TTC549 (cell line): ENCODE results near the gene ABCD4.
"Not testable (repeated sequence)": the region's sequence is repeated elsewhere in the genome, so short reads cannot be mapped to it uniquely, and the experiment has no call there.

Experiments
- FAIRE-seq: peaks from 2 replicates; lab custom pipeline; 2012; peaks lifted over from hg19 to GRCh38; lab: Jason Lieb, UNC

ABCD4 gene

DNA sequence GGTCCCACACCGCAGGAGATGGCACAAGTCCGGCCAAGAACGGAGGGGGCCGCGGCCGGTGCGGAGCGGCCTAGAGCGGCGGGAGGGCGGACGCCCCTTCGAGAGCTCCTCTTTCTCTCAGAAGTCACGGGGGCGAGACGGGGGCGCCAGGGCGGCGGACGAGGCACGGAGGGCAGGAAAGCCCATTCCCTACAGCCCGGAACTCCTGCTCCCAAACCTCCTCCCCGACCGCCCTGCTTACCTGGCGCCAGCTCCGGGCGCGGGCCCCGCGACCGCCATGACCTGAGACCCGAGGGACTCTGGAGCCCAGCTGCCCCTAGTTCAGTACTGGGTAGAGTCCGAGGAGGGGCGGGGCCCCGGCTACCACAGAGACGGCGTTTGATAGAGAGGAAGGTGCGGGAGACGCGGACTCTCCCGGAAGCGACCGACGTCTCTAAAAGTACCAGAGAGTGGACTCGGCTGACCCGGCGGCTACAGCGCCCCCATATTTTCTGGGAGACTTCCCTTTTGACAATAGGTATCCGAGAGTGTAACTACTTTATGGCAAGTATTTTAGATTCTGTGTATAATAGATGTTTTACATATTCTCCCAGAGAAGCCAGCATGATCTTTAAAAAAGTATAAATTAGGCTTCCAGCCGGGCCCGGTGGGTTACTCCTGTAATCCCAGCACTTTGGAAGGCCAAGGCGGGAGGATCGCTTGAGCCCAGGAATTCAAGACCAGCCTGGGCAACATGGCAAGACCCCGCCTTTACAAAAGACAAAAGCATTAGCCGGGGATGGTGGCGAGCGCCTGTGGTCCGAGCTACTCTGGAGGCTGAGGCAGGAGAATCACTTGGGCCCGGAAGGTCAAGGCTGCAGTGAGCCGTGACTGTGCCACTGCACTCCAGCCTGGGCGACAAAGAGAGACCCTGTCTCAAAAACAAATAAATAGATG, at the start of gene ABCD4:
TSS of gene ABCD4 (minus strand) at position 301 of the 936 bp plus-strand sequence. CDS start at position 279, 22 bp downstream.
- peak; percentile 82 for FAIRE-seq

DNA sequence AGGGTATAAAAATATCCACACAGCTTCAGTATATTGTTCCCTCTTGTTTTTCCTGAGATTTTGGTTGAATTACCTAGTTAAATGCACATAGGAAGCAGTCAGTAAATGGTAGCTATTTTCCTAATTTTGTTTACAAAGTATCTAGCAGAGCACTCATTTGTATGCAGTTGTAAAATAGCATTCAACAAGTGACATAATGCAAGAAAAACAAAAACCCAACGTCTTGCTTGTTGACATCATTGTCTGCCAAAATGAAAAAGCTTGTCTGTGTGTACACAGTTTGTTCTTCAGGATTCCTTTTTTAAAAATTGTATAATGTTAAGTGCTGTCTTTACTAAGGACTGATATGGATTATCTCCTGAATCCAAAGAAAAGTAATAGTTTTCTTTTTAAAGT, 48.2 kb upstream of the ABCD4 start:
- no peak for FAIRE-seq

DNA sequence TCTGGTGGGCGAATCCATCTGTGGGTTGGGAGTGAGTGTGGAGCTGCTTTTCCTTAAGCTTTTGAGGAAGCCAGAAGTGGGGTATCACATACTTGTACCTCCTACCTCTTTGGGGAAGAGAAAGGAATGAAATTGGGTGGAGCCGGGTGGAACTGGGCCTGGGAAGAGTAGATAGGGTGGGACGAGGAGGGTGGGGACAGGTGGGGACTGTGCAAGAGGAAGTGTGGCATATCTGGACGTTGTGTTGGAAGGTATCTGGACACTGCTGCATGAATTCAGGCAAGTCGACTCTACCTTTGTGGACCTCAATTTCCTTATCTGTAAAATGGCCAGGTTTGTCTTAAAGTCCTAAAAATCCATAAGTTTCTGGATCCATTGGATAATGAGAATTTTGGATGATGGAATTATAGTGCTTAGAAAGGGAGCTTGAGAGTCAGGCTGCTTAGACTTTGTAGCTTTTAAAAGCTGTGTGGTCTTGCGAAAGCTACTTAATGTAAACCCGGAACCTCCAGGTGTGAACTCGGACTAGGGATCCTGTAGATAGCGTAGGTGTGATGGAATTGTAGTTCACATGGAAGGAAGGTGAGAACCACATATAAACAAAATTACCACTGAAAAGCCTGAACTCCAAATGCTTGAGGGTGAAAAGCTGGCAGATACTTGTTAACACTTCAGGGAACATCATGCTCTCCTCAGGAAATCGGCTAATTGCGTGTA, 47.6 kb upstream of the ABCD4 start:
- FAIRE-seq, result no peak

DNA sequence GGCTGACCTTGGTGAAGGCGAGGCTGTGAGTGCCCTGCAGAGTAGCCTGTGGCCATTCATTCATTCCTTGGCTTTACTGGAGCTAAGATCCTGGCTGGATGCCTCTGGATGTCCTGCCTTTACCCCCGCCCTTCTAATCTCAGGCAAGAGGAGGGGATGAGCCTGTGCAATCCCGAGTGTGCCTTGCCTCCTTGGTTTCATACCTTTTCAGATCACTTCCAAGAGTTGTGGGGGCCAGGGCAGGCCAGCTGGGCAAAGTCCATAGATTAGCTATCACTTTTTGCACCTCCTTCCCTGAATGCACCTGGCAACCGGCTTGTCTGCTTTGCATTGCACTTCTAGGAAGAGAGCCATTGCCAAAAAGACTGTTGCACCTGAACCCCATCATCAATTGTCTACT, 47.0 kb upstream of the ABCD4 start:
- FAIRE-seq, result no peak

DNA sequence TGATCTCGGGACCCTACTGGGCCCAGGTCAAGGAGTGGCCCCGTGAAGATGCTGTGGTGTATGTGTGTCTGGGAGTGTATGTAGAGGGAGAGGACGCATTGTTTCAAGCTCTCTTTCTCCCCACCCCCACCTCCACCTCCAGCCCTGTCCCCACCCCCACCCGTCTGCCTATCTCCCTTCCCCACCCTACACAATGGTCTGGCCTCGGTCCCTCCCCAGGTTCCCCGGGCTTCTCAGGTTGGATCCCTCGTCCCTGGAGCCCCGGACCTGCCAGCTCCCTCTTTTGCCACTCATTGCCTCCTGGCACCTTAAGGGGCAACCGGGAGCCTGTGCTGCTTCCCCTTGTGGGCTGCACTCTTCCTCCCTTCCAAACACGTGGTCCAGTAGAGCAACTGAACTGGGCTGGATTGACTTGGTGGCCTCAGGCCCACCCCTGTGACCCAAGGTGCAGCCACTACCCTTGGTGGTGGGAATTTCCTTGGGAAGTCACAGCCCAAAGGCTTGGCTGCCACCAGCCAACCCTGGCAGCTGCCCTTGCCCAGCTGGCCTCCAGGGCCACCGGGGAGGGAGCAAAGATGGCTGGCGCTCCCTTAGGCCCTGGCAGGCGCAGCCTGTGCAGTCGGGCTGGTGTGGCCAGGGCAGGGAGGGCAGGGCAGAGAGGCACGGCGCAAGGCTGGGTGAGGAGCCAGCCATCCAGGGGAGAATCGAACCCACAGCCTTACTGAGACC, 46.2 kb upstream of the ABCD4 start:
- no peak for FAIRE-seq

DNA sequence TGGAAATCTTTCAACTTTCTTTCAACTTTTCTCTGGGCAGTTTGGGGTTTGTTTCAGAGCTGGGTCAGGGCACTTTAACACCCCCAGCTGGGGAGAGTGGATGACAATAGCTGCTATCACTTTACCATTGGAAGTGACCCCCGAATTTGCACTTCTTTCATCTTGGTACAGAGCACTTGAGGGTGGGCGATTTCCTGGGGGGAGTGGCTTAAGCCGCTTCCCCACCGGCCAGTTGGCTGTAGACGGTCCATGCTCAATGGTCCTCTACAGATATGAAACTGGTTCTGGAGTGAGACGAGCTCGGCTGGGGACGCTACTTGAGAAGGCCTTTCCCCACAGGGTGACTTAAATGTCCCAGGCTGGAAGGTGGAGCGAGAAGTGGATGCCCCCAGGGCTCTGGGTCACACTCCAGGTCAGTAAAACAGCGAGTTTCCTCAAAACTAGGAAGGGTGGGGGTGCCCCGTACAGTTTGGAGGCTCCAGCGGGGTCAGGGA, 45.6 kb upstream of the ABCD4 start, which contains the start of gene VRTN:
TSS of gene VRTN (plus strand) at position 231 of the 494 bp plus-strand sequence. CDS start 8,313 bp downstream, outside the sequence.
- no peak for FAIRE-seq

DNA sequence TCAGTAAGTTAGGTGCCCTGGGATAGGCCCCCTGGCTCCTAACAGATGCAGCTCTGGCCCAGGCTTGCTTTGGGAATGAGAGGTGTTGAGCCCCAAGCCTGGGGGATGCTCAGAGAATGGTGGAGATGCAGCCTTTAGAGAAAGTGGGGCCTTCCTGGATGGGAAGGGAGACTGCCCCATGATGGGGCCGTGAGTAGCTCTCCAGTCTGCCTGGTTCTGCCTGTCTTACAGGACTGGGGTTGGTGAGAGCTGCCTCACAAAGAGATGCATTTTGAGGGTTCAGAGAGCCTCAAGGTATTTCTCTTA, 45.0 kb upstream of the ABCD4 start:
- no peak for FAIRE-seq

DNA sequence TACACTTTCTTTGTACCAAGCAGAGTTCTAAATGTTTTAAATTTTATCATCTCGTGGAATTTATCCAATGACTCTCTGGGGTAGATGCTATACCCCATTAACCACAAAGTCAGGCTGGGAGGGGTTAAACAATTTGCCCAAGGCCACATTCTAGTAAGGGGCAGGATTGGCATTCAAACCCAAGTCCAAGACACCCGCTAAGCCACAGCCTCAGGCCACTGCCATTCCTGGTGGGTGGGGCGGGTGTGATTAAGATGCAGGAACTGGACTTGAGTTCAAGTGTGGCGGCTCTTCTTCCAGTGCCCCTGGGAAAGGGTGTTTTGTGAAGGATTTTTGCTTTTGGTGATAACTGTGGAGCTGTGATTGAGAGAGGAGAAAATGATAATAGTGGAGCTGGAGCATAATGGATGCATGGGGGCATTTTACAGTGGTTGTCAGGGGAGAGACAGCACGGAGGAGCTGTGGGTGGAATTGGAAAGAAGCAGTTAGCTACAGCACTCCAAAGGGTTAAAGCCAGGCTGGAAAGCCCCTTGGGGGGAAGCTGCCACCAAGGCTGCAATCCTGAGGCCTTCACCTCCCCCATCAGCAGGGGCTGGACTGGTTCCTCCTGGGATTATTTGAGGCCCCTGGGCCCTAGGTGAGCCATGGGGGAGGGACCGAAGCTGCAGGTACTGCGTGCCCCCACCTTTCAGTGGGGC, 44.5 kb upstream of the ABCD4 start:
- FAIRE-seq, result no peak

DNA sequence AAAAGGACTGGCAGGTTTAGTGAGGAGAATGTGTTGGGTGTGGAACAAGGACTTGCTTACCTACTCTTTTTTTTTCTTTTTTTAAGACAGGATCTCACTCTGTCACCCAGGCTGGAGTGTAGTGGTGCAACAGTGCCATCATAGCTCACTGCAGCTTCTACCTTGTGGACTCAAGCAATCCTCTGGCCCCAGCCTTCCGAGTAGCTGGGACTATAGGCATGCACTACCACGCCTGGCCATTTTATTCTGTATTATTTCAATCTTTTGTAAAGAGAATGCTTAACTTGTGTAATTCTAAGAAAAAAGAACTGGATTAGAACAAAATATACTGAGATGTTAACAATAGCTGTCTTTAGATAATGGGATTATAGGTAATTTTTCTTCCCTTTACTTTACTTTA, 43.6 kb upstream of the ABCD4 start:
- no peak for FAIRE-seq

DNA sequence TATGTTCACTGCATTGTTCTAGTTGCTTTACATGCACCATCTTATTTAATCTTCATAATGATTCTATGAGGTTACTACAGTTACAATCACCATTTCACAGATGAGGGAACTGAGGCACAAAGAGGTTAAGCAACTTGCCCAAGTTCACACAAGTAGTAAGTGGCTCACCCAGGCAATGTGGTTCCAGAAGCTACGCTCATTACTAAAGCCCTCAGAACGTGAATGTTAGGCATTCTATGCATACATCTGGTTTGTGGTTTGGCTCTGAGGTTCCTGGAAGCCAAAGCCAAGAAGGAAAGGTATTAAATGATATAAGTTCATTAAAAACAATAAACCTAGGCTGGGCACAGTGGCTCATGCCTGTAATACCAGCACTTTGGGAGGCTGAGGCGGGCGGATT, 31.2 kb upstream of the ABCD4 start:
- FAIRE-seq, result no peak

DNA sequence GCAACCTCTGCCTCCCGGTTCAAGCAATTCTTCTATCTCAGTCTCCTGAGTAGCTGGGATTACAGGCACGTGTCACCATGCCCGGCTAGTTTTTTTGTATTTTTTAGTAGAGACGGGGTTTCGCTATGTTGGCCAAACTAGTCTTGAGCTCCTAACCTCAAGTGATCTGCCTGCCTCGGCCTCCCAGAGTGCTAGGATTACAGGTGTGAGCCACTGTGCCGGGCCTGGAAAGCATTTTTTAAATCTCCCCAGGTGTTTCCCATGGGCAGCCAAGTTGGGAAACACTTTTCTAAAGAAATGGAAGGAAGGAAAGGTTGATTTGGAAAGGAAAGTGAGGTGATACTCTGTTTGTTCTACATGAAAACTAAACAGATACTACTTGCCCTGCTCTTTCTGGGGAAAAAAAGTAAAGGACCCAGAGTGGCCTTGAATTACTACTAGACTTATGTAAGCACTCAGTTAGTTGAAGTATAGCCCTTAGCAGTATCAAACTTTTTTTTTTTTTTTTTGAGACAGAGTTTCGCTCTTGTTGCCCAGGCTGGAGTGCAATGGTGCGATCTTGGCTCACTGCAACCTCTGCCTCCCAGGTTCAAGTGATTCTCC, 27.3 kb upstream of the ABCD4 start:
- FAIRE-seq, result not testable (repeated sequence)

DNA sequence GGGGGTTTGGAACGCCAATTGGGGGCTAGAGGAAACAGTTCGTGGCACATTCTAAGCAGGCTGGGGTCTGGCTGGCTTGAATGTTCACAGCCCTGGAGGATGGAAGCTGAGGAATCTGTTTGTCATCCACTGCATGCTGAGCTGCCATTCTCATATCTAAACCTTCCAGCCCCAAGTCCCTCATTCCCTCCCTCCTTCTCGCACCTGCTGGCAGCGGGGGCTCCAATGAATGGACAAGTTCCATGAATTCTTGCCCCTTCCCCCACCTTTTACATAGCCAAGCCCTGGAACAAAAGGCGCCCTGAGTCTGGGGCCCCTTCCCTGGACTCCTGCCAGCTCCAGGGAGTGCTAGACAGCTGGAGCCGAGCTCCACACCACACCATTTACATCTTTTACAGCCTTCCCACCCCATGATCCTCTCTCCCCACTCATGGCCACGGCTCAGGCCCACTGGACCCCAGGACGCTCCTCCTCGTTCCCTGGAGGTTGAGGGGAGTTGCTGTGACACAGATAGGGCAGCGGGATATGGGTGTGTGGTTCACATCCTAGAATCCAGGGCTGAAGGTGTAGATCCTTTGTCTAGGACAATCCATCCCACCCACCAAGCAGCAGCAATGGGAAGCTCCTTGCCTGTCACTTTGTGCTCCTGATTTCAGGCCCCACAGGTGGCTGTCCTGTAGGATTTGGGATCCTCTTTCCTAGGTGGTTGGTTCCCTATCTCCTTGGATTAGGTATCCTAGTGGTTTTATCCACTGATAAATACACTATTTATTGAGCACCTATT, 23.8 kb upstream of the ABCD4 start:
- FAIRE-seq, result no peak

DNA sequence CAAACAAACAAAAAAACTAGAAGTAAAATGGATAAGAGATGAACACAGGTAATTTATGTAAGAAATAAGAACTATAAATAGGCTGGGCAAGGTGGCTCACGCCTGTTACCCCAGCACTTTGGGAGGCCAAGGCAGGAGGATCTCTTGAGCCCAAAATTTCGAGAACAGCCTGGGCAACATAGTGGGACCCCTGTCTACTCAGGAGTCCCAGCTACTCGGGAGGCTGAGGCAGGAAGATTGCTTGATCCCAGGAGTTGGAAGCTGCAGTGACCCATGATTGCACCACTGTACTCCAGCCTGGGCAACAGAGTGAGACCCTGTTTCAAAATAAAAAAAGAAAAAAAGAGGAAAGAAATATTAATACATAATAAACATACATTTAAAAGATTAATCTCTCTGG, 22.7 kb upstream of the ABCD4 start:
- FAIRE-seq, result no peak

DNA sequence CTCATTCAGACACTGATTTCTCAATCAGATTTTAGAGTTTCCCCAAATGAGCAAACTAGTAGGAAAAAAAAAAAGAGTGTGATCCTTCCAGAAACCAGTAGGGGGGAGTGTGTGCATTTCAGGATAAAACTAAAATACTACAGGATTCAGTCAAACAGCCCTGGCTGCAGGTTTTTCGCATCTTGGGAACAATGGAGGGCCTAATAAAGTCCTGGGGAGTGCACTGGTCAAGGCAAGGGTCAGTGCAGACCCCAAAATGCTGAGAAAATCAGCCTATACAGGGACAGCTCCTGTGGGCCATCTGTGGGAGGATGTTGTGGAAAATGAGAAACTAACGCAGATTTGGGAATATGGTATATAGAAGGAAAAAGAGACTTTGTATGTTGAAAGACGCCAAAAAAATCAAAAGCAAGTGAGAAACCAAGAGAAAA, 22.2 kb upstream of the ABCD4 start:
- peak; percentile 90 for FAIRE-seq

DNA sequence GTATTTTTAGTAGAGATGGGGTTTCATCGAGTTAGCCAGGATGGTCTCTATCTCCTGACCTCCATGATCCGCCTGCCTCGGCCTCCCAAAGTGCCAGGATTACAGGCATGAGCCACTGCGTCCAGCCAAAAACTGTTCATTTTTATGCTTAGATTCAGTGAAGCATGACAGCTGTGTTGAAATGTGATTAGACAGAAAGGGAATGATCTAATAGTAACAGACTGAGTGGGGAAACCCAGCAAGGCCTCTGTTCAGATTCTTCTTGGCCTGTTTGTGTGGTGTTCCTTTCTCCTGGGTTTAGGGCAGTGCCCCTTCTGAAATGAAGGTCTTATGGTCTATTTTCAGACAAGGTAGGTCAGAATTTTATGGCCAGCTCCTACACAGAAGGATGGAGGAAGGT, 11.8 kb upstream of the ABCD4 start:
- FAIRE-seq, result no peak

DNA sequence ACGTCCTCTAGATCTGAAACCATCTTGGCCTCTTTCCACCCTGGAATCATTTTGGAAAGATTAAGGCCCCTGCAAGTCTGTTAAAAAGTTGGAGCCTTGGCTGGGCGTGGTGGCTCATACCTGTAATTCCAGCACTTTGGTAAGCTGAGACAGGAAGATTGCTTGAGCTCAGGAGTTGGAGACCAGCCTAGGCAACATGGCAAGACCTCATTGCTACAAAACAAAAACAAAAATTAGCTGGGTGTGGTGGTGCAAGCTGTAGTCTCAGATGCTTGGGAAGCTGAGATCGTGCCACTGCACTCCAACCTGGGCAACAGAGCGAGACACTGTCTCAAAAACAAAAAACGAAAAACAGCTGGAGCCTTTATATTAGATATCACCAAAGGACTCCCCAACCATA, 10.9 kb upstream of the ABCD4 start:
- no peak for FAIRE-seq

DNA sequence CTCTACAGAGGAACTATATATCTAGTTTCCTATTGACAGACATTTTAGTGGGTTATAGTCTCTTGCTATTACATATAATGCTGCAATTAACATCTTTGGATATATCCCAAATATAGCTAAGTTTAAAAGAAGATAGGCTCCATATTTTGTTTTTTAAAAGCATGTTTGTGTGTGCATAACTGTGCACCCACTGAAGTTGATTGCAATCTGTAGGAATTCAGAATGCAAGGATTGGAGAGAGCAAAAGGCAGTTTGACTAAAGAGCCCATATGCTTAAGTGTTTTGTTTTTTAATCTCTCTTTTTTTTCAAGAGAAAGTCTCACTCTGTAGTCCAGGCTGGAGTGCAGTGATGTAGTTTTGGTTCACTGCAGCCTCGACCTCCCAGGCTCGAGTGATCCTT, 9.4 kb upstream of the ABCD4 start:
- no peak for FAIRE-seq

DNA sequence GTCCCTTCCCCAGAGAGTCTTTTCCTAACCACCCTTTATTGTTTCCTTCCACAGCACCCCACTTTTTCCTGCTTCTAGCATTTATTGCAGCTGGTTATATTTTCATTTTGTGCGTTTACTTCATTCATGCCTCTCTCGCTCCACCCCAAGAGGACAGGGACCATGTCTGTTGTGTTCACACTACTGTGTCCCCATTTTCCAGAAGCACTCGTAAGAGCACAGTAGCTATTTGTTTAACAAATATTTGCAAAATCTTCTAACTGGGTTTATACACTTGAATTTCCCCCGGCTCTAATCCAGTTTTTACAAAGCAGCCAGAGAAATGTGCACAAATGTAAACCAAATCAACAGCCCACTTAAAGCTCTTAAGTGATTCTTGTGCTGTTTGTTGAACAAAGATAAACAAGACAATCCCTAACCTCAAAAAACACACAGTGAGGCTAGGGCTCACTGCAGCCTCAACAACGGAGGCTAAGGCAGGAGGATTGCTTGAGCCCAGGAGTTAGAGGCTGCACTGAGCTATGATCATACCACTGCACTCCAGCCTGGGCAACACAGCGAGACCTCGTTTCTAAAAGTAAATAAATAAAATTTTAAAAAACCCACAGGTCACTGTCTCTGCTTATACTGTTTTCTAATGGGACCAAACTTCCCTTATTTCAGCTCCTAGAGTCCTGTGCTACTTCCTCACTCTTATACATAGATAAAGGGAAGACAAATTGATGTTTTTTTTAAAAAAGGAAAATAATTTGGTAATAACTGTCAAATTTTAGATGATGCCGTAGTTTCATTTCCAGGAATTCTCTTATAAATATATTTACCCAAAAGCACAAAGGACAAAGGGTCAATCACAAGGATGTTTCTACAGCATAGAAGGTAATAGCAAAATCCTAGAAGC, 6.6 kb upstream of the ABCD4 start:
- FAIRE-seq, result no peak

DNA sequence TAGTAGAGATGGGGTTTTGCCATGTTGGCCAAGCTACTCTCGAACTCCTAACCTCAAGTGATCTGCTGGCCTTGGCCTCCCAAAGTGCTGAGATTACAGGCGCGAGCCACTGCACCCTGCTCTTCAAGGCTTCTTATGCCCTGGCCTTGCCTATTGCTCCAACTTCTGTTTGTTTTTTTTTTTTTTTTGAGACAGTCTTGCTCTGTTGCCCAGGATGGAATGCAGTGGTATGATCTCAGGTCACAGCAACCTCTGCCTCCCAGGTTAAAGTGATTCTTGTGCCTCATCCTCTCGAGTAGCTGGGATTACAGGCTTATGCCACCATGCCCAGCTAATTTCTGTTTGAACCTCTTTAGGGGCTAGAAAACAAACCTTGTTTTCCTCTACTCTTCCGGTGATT, 6.0 kb upstream of the ABCD4 start:
- FAIRE-seq, result no peak

DNA sequence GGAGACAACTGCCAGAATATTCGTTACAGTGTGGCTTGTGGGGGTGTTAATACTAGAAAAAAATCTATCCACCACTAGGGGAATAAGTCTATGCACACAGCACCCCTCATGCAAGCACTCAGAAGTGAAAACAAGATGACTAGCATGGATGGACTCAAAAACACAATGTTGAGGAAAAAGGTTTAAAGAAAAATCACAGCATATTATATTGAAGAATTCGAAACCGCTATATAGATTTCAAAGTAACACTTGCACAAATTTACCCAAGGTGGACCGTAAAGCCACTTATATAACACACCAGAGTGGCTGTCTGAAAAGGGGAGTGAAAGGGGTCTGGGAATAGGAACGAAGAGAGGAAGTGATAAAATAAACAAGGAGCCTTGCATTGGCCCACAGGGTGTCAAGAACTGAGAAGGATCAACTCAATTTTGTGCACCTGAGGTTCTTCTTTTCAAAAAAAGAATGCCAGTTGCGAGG, 544 bp downstream of the ABCD4 start:
- no peak for FAIRE-seq
